ENCODE data around the gene CRELD2.

Gene CRELD2

DNA sequence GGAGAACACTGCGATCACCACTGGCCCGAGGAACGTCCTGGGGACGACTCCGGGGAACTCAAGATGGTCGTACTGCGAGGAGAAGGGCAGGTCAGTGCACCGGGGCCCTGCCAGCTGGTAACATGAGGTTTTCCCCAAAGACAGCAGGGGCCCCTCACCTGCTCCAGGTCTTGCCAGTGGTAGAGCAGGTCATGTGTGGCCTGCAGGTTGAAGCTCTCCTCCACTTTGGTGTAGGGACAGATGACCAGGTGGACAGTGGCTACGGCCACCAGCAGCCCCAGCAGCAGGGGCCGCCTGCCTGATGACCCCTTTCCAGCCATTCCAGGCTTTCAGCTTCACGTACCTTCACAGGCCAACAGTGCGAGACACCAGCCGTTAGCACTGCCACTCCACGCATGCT, 5.0 kb upstream of the CRELD2 start:
- H3K79me2 ChIP-seq (ENCODE audit: insufficient read depth, low read length) = peaks cover 26% of the 10 kb centered on the region
- peaks cover 15% of the 10 kb centered on the region for H4K20me1 ChIP-seq (ENCODE audit: insufficient read depth, low read length)
- DNase-seq = no peak
- H3K27me3 ChIP-seq (ENCODE audit: insufficient read depth, low read length, poor library complexity) = no peaks in the 10 kb centered on the region
- H2AFZ ChIP-seq (ENCODE audit: low read depth, low read length) = no peak overlapping the region
- H3K4me2 ChIP-seq (ENCODE audit: insufficient read depth, low read length) = no peak overlapping the region
- H3K27ac ChIP-seq (ENCODE audit: low read length) = no peak overlapping the region
- peaks cover 44% of the 10 kb centered on the region for H3K36me3 ChIP-seq (ENCODE audit: insufficient read depth, low read length)
- H3K9me3 ChIP-seq (ENCODE audit: insufficient read depth, low read length, severe bottlenecking) = no peaks in the 10 kb centered on the region
- H3K9ac ChIP-seq (ENCODE audit: low read depth, low read length) = no peak overlapping the region
- no peak for TF ChIP-seq EZH2 (IDR thresholded peaks at IDR 0.05; ENCODE audit: borderline replicate concordance, low read depth, low read length, severe bottlenecking)
- TF ChIP-seq, protein P1, sequence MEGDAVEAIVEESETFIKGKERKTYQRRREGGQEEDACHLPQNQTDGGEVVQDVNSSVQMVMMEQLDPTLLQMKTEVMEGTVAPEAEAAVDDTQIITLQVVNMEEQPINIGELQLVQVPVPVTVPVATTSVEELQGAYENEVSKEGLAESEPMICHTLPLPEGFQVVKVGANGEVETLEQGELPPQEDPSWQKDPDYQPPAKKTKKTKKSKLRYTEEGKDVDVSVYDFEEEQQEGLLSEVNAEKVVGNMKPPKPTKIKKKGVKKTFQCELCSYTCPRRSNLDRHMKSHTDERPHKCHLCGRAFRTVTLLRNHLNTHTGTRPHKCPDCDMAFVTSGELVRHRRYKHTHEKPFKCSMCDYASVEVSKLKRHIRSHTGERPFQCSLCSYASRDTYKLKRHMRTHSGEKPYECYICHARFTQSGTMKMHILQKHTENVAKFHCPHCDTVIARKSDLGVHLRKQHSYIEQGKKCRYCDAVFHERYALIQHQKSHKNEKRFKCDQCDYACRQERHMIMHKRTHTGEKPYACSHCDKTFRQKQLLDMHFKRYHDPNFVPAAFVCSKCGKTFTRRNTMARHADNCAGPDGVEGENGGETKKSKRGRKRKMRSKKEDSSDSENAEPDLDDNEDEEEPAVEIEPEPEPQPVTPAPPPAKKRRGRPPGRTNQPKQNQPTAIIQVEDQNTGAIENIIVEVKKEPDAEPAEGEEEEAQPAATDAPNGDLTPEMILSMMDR (IDR thresholded peaks at IDR 0.05; ENCODE audit: borderline replicate concordance, extremely low read depth, low read length, poor library complexity, severe bottlenecking) = no peak
- H3K4me1 ChIP-seq (ENCODE audit: insufficient read depth, low read length) = peaks cover 14% of the 10 kb centered on the region
- no peak for ATAC-seq (ENCODE audit: insufficient read depth, low read depth)
- no peak overlapping the region for H3K4me3 ChIP-seq (ENCODE audit: low read depth in 1 of 2, low read length in 2 of 2)

GRCh38 chr22:49914256-49914655, 4.2 kb upstream of the CRELD2 start:
- H3K9ac ChIP-seq (ENCODE audit: low read depth, low read length) = no peak overlapping the region
- H4K20me1 ChIP-seq (ENCODE audit: insufficient read depth, low read length) = peaks cover 15% of the 10 kb centered on the region
- H3K4me3 ChIP-seq (ENCODE audit: low read depth in 1 of 2, low read length in 2 of 2) = no peak overlapping the region

GRCh38 chr22:49915610-49916009, 2.8 kb upstream of the CRELD2 start:
- no peak for ATAC-seq (ENCODE audit: insufficient read depth, low read depth)
- peaks cover 33% of the 10 kb centered on the region for H3K36me3 ChIP-seq (ENCODE audit: insufficient read depth, low read length)
- no peak overlapping the region for H3K27ac ChIP-seq (ENCODE audit: low read length)
- H4K20me1 ChIP-seq (ENCODE audit: insufficient read depth, low read length) = peaks cover 10% of the 10 kb centered on the region
- H3K79me2 ChIP-seq (ENCODE audit: insufficient read depth, low read length) = peaks cover 29% of the 10 kb centered on the region
- H3K27me3 ChIP-seq (ENCODE audit: insufficient read depth, low read length, poor library complexity) = no peaks in the 10 kb centered on the region
- no peak overlapping the region for H3K4me3 ChIP-seq (ENCODE audit: low read depth in 1 of 2, low read length in 2 of 2)
- H3K9ac ChIP-seq (ENCODE audit: low read depth, low read length) = no peak overlapping the region
- H2AFZ ChIP-seq (ENCODE audit: low read depth, low read length) = no peak overlapping the region
- no peak overlapping the region for H3K4me2 ChIP-seq (ENCODE audit: insufficient read depth, low read length)
- no peak for DNase-seq
- H3K4me1 ChIP-seq (ENCODE audit: insufficient read depth, low read length) = peaks cover 24% of the 10 kb centered on the region
- no peaks in the 10 kb centered on the region for H3K9me3 ChIP-seq (ENCODE audit: insufficient read depth, low read length, severe bottlenecking)
- no peak for TF ChIP-seq EZH2 (IDR thresholded peaks at IDR 0.05; ENCODE audit: borderline replicate concordance, low read depth, low read length, severe bottlenecking)
- TF ChIP-seq, protein P1 (IDR thresholded peaks at IDR 0.05; ENCODE audit: borderline replicate concordance, extremely low read depth, low read length, poor library complexity, severe bottlenecking) = no peak

More at GRCh38 chr22:49914256-49914655, 4.2 kb upstream of the CRELD2 start:
- no peak overlapping the region for H3K4me2 ChIP-seq (ENCODE audit: insufficient read depth, low read length)
- H3K36me3 ChIP-seq (ENCODE audit: insufficient read depth, low read length) = peaks cover 38% of the 10 kb centered on the region
- no peaks in the 10 kb centered on the region for H3K9me3 ChIP-seq (ENCODE audit: insufficient read depth, low read length, severe bottlenecking)
- DNase-seq (no peak), ATAC-seq (ENCODE audit: insufficient read depth, low read depth) (no peak)
- H3K27ac ChIP-seq (ENCODE audit: low read length) = no peak overlapping the region
- TF ChIP-seq EZH2 (IDR thresholded peaks at IDR 0.05; ENCODE audit: borderline replicate concordance, low read depth, low read length, severe bottlenecking) = no peak
- TF ChIP-seq, protein P1 (IDR thresholded peaks at IDR 0.05; ENCODE audit: borderline replicate concordance, extremely low read depth, low read length, poor library complexity, severe bottlenecking) = no peak
- H3K79me2 ChIP-seq (ENCODE audit: insufficient read depth, low read length) = peaks cover 29% of the 10 kb centered on the region
- H3K4me1 ChIP-seq (ENCODE audit: insufficient read depth, low read length) = peaks cover 20% of the 10 kb centered on the region
- no peaks in the 10 kb centered on the region for H3K27me3 ChIP-seq (ENCODE audit: insufficient read depth, low read length, poor library complexity)
- no peak overlapping the region for H2AFZ ChIP-seq (ENCODE audit: low read depth, low read length)

- TF ChIP-seq, protein P1 (IDR thresholded peaks at IDR 0.05; ENCODE audit: borderline replicate concordance, extremely low read depth, low read length, poor library complexity, severe bottlenecking) = no peak
- TF ChIP-seq EZH2 (IDR thresholded peaks at IDR 0.05; ENCODE audit: borderline replicate concordance, low read depth, low read length, severe bottlenecking) = no peak
- no peaks in the 10 kb centered on the region for H3K9me3 ChIP-seq (ENCODE audit: insufficient read depth, low read length, severe bottlenecking)
- H3K36me3 ChIP-seq (ENCODE audit: insufficient read depth, low read length) = peaks cover 37% of the 10 kb centered on the region
- H3K4me3 ChIP-seq (ENCODE audit: low read depth in 1 of 2, low read length in 2 of 2) = peak overlapping the region in 1 of 2 experiments; percentile 80; a peak in 2 of 4 replicates
- H3K27ac ChIP-seq (ENCODE audit: low read length) = no peak overlapping the region; the same call in 1 of the 2 replicates
- no peak for ATAC-seq (ENCODE audit: insufficient read depth, low read depth)
- peaks cover 9% of the 10 kb centered on the region for H4K20me1 ChIP-seq (ENCODE audit: insufficient read depth, low read length)
- H3K4me2 ChIP-seq (ENCODE audit: insufficient read depth, low read length) = peak overlapping the region; percentile 79
- DNase-seq = no peak
- H3K9ac ChIP-seq (ENCODE audit: low read depth, low read length) = peak overlapping the region; percentile 84
- H3K79me2 ChIP-seq (ENCODE audit: insufficient read depth, low read length) = peaks cover 29% of the 10 kb centered on the region
- H3K27me3 ChIP-seq (ENCODE audit: insufficient read depth, low read length, poor library complexity) = no peaks in the 10 kb centered on the region
- no peak overlapping the region for H2AFZ ChIP-seq (ENCODE audit: low read depth, low read length)
- peaks cover 24% of the 10 kb centered on the region for H3K4me1 ChIP-seq (ENCODE audit: insufficient read depth, low read length)
Observed at GRCh38 chr22:49916831-49917230, 1.6 kb upstream of the CRELD2 start.
